HG02870 (cell line): ENCODE measurements around the gene NUP133.

ENCODE experiments used
- ATAC-seq: cut with Tn5 transposase; IDR thresholded peaks from one replicate; pipeline ENCODE4 v1.9.1; 2021; ENCODE audit warnings: mild to moderate bottlenecking, moderate library complexity; ENCODE audit not compliant: unreplicated experiment

Gene NUP133

DNA sequence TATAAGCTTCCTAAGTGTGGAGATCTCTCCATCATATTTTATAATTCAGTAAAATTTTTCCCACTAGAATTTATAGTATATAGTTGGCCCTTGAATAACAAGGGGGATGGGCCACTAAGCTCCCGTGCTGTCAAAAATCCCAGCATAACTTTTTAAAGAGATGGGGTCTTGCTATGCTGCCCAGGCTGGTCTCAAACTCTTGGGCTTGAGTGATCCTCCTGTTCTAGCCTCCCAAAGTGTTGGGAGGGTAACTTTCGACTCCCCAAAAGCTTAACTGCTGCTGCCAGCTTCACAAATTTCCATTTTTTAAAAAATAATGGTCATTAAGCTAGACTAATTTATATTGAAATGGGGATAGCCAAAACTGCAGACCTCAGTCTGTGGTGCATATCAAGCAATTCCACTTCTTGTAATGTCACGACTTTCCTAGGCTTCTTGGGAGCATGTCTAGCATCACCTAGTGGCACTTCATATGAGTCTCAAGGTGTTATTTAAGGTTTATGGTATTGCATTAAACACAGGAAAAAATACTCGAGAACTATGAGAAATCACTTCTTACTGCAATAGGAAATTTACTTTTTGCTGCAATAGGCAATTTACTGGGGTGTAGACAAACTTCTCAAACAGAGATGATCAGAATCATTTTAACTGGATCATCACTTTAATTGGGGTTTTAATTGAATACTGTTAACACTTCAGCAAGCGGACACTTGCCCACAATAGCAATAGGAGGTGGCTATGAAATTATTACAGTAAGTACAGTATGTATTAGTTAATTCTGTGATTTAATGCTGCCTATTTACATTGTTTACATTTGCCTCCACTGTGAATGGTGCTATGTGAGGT lies 55.0 kb downstream of the NUP133 start:
- ATAC-seq = no peak

DNA sequence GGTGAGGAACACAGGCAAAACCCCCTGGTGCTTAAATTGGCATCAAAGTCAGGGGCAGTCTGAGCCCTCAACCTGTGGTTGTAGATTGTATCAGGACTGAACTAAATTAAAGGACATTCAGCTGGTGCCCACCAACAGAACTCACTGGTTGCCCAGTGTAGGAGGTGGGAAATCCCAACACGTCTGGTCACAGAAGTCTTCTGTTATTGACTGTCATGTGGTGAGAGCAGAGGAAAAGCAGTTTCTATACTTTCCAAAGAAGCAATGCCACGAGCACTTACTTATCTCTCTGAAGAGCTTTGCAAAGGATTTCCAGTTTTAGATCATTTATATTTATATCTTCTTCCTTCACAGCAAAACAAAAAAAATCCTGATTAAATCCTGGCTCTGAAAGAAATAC lies 59.3 kb downstream of the NUP133 start:
- ATAC-seq = no peak

DNA sequence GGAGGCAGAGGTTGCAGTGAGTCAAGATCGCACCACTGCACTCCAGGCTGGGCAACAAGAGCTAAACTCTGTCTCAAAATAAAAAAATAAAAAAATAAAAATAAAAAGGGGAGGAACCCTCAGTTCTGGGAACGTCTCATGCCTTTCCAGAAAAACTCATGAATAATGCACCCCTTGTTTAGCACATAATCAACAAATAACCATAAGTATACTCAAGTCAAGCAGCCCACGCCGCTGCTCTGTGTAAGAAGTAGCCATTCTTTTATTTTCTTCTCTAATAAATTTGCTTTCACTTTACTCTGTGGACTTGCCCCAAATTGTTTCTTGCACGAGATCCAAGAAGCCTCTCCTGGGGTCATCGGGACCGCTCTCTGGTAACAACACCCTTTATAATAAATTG lies 59.8 kb downstream of the NUP133 start:
- ATAC-seq = no peak

- ATAC-seq = no peak
These were observed 60.3 kb downstream of the NUP133 start for GRCh38 chr1:229447809-229448252.

GRCh38 chr1:229445828-229446227 lies 62.3 kb downstream of the NUP133 start:
- ATAC-seq = no peak

GRCh38 chr1:229440851-229441537 lies 67.1 kb downstream of the NUP133 start:
- ATAC-seq = peak; percentile 98

DNA sequence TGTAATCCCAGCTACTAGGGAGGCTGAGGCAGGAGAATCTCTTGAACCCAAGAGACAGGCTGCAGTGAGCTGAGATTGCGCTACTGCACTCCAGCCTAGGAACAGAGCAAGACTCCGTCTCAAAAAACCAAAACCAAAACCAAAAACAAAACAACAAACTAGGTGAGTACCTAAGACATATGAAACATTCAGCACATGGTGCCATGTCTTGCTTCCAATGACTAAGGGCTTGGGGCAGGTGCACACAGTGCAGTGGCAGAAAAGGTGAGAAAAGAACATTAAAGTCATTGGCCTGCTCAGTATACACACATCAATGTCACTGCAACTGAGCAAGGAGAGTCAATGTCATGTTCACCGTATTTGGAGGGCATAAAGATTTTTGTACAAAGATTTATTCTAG lies 70.1 kb downstream of the NUP133 start:
- no peak for ATAC-seq

GRCh38 chr1:229437443-229437842 lies 70.7 kb downstream of the NUP133 start:
- no peak for ATAC-seq

- no peak for ATAC-seq
These were observed 71.9 kb downstream of the NUP133 start for GRCh38 chr1:229436201-229436600.

- no peak for ATAC-seq
These were observed 73.5 kb downstream of the NUP133 start for GRCh38 chr1:229434641-229435051.

GRCh38 chr1:229434005-229434640 lies 74.0 kb downstream of the NUP133 start, which contains the start of gene ACTA1:
Gene ACTA1, minus strand, starts transcription at chr1:229434094. Its CDS starts 979 bp downstream, at chr1:229433115.
- ATAC-seq = no peak

GRCh38 chr1:229433364-229434004 lies 74.7 kb downstream of the NUP133 start:
- ATAC-seq = no peak

DNA sequence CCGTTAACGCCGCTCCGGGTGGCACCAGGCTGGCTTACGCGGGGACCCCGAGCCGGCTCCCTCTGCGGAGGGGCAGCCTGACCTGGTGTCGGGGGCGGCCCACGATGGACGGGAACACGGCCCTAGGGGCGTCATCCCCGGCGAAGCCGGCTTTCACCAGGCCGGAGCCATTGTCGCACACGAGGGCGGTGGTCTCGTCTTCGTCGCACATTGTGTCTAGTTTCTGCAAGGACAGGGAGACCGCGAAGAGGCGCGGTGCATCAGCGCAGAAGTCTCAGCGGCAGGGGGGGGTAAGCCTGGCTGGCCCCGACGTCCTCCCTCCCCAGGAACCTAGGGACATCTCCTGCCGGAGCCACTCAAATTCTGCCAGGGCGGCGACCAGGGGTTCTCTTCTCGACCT lies 75.2 kb downstream of the NUP133 start:
- ATAC-seq = no peak

- ATAC-seq = no peak
These were observed 76.1 kb downstream of the NUP133 start for GRCh38 chr1:229432116-229432461.

- no peak for ATAC-seq
These were observed 76.6 kb downstream of the NUP133 start for GRCh38 chr1:229431284-229432115.

- no peak for ATAC-seq
These were observed 77.3 kb downstream of the NUP133 start for GRCh38 chr1:229430761-229431283.

DNA sequence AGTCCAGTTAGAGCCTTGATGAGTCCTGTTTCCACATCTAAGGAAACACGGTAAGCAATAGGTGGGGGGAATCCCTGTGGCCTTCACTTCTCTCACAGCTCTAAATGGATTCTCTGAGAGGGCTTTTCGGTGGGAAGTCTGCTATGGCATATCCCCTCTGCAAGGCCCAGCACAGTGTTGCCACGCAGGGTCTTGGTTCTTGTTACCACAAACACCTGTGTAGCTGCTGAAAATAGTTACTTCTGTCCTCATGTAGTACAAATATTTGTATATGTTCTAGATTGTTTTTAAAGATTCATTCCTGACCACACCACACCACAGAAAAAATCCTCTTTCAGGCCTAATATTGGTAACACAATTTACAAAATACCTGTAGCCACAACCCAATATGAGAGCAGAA lies 79.9 kb downstream of the NUP133 start:
- ATAC-seq = no peak

DNA sequence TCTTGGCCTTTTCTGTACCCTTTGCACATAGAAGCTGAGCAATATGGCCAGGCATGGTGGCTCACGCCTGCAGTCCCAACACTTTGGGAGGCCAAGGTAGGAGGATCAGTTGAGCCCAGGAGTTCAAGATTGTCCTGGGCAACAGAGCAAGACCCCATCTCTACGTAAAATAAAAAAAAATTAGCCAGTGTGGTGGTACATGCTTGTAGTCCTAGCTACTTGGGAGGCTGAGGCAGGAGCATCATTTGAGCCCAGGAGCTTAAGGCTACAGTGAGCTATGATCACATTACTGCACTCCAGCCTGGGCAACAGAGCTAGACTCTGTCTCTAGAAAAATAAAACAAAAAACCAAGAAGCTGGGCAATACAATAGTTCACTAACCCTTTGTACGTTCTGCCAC lies 80.6 kb downstream of the NUP133 start:
- ATAC-seq = no peak

DNA sequence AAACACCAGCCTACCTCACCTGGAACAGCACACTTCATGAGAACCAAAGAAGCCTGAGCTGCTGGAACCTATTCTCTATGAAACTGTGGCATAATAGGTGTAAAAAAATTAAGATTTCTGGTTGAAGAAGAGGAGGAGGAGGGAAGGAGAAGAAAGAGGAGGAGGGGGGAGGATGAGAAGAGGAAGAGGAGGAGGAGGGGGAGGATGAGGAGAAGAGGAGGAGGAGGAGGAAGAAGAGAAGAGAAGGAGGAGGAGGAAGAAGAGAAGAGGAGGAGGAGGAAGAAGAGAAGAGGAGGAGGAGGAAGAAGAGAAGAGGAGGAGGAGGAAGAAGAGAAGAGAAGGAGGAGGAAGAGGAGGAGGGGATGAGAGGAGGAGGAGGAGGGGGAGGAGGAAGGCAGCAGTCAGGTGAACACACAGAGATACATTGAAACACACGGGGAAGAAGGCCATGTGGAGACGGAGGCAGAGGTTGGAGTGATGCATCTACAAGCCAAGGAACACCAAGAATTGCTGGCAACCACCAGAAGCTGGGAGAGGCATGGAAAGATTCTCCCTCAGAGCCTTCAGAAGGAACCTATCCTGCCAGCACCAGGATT lies 82.5 kb downstream of the NUP133 start:
- no peak for ATAC-seq

GRCh38 chr1:229420765-229421164 lies 87.4 kb downstream of the NUP133 start:
- ATAC-seq = no peak
